ENCODE measurements around the gene PEPD. TPM values are rescaled to one million over a fixed set of nuclear protein-coding genes. Genes with fewer than 3 reads are reported as not detected.

PEPD gene
- total RNA-seq, 2 experiments from 2014 or later, result 17.5 to 23.0 TPM

DNA sequence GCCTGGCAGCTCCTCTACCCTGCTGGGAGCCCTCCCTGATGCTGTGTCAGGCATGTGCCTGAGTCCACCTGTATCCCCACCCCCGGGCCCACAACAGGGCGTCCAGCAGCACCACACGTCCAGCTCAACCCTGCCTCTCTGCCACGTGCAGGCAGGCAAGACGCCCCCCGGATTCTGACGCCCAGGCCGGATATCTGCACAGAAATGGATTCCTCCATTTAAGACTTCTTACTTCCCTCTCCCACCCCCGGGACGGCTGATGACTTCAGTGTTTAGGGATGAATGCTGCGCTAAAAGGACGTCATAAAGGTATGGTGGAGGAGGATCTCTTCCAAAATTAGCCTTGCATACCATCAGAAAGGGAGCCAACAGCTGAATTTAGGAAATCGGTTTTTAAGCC lies 10.2 kb downstream of the PEPD start:
- no peak overlapping the region for H3K27ac Mint-ChIP-seq
- intact Hi-C loops (cut with DNase I, micrococcal nuclease), result no loop called here
- H3K9me3 Mint-ChIP-seq, result no peaks in the 10 kb centered on the region
- Histone ChIP-seq H3K27ac (ENCODE audit: low read depth in 1 of 2, low read length in 2 of 2) (no peak overlapping the region), H3K27me3 (ENCODE audit: control insufficient read depth in 1 of 2, insufficient read depth in 2 of 2, low read length in 2 of 2) (no peaks in the 10 kb centered on the region), H3K4me1 (ENCODE audit: insufficient read depth, low read length) (peaks cover 24% of the 10 kb centered on the region), H3K9me3 (ENCODE audit: control insufficient read depth in 1 of 2, insufficient read depth in 1 of 2, low read length in 2 of 2) (no peaks in the 10 kb centered on the region), H3K36me3 (ENCODE audit: insufficient read depth, low read length) (peaks cover 19% of the 10 kb centered on the region), H3K4me3 (ENCODE audit: low read length) (no peak overlapping the region)
- H3K36me3 Mint-ChIP-seq (ENCODE audit: low read depth), result peaks cover 22% of the 10 kb centered on the region
- ATAC-seq (ENCODE audit: poor library complexity) (no peak), DNase-seq (no peak)
- ChIA-PET POLR2A (no interaction called here), CTCF (no interaction called here)
- peaks cover 31% of the 10 kb centered on the region for H3K4me1 Mint-ChIP-seq (ENCODE audit: low read depth)
- TF ChIP-seq, protein P1, sequence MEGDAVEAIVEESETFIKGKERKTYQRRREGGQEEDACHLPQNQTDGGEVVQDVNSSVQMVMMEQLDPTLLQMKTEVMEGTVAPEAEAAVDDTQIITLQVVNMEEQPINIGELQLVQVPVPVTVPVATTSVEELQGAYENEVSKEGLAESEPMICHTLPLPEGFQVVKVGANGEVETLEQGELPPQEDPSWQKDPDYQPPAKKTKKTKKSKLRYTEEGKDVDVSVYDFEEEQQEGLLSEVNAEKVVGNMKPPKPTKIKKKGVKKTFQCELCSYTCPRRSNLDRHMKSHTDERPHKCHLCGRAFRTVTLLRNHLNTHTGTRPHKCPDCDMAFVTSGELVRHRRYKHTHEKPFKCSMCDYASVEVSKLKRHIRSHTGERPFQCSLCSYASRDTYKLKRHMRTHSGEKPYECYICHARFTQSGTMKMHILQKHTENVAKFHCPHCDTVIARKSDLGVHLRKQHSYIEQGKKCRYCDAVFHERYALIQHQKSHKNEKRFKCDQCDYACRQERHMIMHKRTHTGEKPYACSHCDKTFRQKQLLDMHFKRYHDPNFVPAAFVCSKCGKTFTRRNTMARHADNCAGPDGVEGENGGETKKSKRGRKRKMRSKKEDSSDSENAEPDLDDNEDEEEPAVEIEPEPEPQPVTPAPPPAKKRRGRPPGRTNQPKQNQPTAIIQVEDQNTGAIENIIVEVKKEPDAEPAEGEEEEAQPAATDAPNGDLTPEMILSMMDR (IDR thresholded peaks at IDR 0.05), result no peak
- H3K27me3 Mint-ChIP-seq, result no peaks in the 10 kb centered on the region
- H3K4me3 Mint-ChIP-seq, result no peak overlapping the region

DNA sequence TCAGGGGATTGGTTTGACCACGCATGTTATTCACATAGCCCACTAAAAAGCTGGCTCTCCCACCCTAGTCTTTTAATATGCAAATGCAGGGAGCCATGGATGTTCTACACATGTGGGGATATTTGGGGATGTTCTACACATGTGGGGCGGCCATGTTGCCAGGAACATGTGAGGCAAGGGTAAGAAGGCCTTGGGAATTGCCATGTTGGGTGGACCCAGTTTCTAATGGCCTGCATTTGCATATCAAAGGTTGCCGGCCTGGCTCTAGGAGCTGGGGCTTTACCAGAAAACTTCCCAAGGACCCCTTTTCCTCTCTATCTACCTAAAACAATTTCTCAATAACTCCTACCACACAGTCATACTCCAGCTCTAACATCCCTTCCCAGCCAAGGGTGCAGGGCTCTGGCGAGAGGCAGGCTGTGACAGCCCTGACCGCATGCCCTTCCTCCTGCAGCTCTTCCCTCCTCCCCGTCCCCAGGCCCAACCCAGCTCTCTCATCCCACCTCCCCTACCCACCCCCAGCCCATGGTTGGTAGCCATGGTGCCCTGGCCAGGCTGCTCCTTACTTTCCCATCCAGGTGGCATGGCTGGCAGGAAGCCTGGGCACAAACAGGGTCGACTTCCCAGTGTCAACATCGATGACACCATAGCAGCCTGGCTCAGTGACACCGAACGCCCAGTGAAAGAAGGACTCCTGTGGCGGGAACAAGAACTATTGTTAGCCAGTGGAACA lies 11.0 kb downstream of the PEPD start:
- H3K27ac Mint-ChIP-seq, result no peak overlapping the region
- no peak overlapping the region for H3K4me3 Mint-ChIP-seq
- H3K27me3 Mint-ChIP-seq, result no peaks in the 10 kb centered on the region
- ATAC-seq (ENCODE audit: poor library complexity) (no peak), DNase-seq (no peak)
- POLR2A ChIA-PET, result no interaction called here
- H3K4me1 ChIP-seq (ENCODE audit: insufficient read depth, low read length), result peaks cover 18% of the 10 kb centered on the region
- H3K4me3 ChIP-seq (ENCODE audit: low read length), result no peak overlapping the region
- H3K36me3 ChIP-seq (ENCODE audit: insufficient read depth, low read length), result peaks cover 19% of the 10 kb centered on the region
- H3K4me1 Mint-ChIP-seq (ENCODE audit: low read depth), result peaks cover 24% of the 10 kb centered on the region
- TF ChIP-seq, protein P1 (IDR thresholded peaks at IDR 0.05), result no peak
- no peaks in the 10 kb centered on the region for H3K9me3 Mint-ChIP-seq
- H3K27me3 ChIP-seq (ENCODE audit: control insufficient read depth in 1 of 2, insufficient read depth in 2 of 2, low read length in 2 of 2), result no peaks in the 10 kb centered on the region
- no peaks in the 10 kb centered on the region for H3K9me3 ChIP-seq (ENCODE audit: control insufficient read depth in 1 of 2, insufficient read depth in 1 of 2, low read length in 2 of 2)
- CTCF ChIA-PET, result no interaction called here
- H3K27ac ChIP-seq (ENCODE audit: low read depth in 1 of 2, low read length in 2 of 2), result no peak overlapping the region
- peaks cover 24% of the 10 kb centered on the region for H3K36me3 Mint-ChIP-seq (ENCODE audit: low read depth)
- intact Hi-C loops (cut with DNase I, micrococcal nuclease), result no loop called here

DNA sequence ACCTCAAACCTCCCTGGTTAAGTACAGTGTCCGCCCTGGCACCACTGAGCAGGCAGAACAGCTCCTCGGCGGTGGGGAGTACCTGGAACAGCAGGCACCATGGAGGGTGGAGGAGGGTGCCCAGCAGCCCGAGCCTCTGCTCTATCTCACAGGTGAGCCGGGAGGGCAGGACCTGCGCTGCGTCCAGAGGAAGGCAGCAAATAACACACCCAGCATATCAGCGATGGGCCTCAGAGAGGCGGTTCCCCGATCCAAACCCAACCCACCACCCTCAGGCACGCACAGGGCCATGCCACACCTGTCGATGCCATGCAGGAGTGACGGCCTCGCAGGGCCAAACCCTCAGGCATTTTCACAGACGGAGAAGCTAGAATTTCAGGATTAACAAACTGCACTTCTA lies 11.8 kb downstream of the PEPD start:
- Mint-ChIP-seq H3K27ac (no peak overlapping the region), H3K27me3 (no peaks in the 10 kb centered on the region), H3K4me1 (ENCODE audit: low read depth) (peaks cover 16% of the 10 kb centered on the region), H3K4me3 (no peak overlapping the region), H3K36me3 (ENCODE audit: low read depth) (peaks cover 24% of the 10 kb centered on the region), H3K9me3 (no peaks in the 10 kb centered on the region)
- H3K27ac ChIP-seq (ENCODE audit: low read depth in 1 of 2, low read length in 2 of 2), result no peak overlapping the region
- ATAC-seq (ENCODE audit: poor library complexity) (no peak), DNase-seq (no peak)
- intact Hi-C loops (cut with DNase I, micrococcal nuclease), result no loop called here
- POLR2A ChIA-PET, result no interaction called here
- CTCF ChIA-PET, result no interaction called here
- H3K4me1 ChIP-seq (ENCODE audit: insufficient read depth, low read length), result peaks cover 9% of the 10 kb centered on the region
- H3K36me3 ChIP-seq (ENCODE audit: insufficient read depth, low read length), result peaks cover 22% of the 10 kb centered on the region
- TF ChIP-seq, protein P1 (IDR thresholded peaks at IDR 0.05), result no peak
- no peaks in the 10 kb centered on the region for H3K9me3 ChIP-seq (ENCODE audit: control insufficient read depth in 1 of 2, insufficient read depth in 1 of 2, low read length in 2 of 2)
- no peak overlapping the region for H3K4me3 ChIP-seq (ENCODE audit: low read length)
- no peaks in the 10 kb centered on the region for H3K27me3 ChIP-seq (ENCODE audit: control insufficient read depth in 1 of 2, insufficient read depth in 2 of 2, low read length in 2 of 2)

Measured in CD4-positive, alpha-beta T cell (primary cell).